Breast epithelium (tissue), 3 donors: Measurements from ENCODE around the gene YPEL5.

Experiments used
- CTCF ChIP-seq, 3 donors: fragments of 450-650 bp; IDR thresholded peaks; one replicate each; pipeline ENCODE4 v1.5.1; 2016 to 2017; ENCODE audit warnings: antibody characterized with exemption in 3 of 3, mild to moderate bottlenecking in 3 of 3, moderate library complexity in 3 of 3
- POLR2A ChIP-seq: fragments of 450-650 bp; IDR thresholded peaks from one replicate; pipeline ENCODE4 v1.6.1; 2016; ENCODE audit warnings: antibody characterized with exemption, mild to moderate bottlenecking, moderate library complexity
- POLR2AphosphoS5 ChIP-seq, 3 donors: sonication (generic); formaldehyde crosslinking; IDR thresholded peaks; one replicate each; pipeline ENCODE4 v1.6.1; 2017; ENCODE audit warnings: antibody characterized with exemption in 3 of 3

GRCh38 chr2:30152385-30152784 lies 5.6 kb downstream of the YPEL5 start:
- TF ChIP-seq CTCF (IDR thresholded peaks at IDR 0.05): no peak
- TF ChIP-seq POLR2AphosphoS5 (IDR thresholded peaks at IDR 0.05): no peak
- TF ChIP-seq POLR2A: no peak
